Suprapubic skin (tissue), 4 donors: ENCODE results near the gene MESP1. TPM values are rescaled to one million over a fixed set of nuclear protein-coding genes. Genes with fewer than 3 reads are reported as not detected.
"Not testable (repeated sequence)": the region's sequence is repeated elsewhere in the genome, so short reads cannot be mapped to it uniquely, and the experiment has no call there.

Source experiments
- DNase-seq, 2 donors: peaks; one replicate each; pipeline ENCODE4 v3.0.0-alpha.2; 2019; ENCODE audit warnings: low spot score in 2 of 2
- H3K27ac ChIP-seq: fragments of 200-600 bp; sonication (generic); one replicate; pipeline ENCODE4 v1.5.1; 2019
- H3K27me3 ChIP-seq: fragments of 200-600 bp; sonication (generic); one replicate; pipeline ENCODE4 v1.5.1; 2019
- H3K36me3 ChIP-seq: fragments of 200-600 bp; sonication (generic); one replicate; pipeline ENCODE4 v1.5.1; 2019
- H3K4me1 ChIP-seq: fragments of 200-600 bp; sonication (generic); one replicate; pipeline ENCODE4 v1.5.1; 2019
- H3K4me3 ChIP-seq: fragments of 200-600 bp; sonication (generic); one replicate; pipeline ENCODE4 v1.5.1; 2019; ENCODE audit warnings: mild to moderate bottlenecking
- H3K9me3 ChIP-seq: fragments of 200-600 bp; sonication (generic); one replicate; pipeline ENCODE4 v1.5.1; 2019
- EP300 ChIP-seq: sonication (generic); formaldehyde crosslinking; IDR thresholded peaks from one replicate; pipeline ENCODE4 v1.6.1; 2017; ENCODE audit warnings: antibody characterized with exemption
- POLR2A ChIP-seq, 2 donors: fragments of 450-650 bp; IDR thresholded peaks; one replicate each; pipeline ENCODE4 v1.6.1; 2017; ENCODE audit warnings: antibody characterized with exemption in 2 of 2, mild to moderate bottlenecking in 2 of 2, moderate library complexity in 2 of 2
- POLR2AphosphoS5 ChIP-seq, 3 donors: sonication (generic); formaldehyde crosslinking; IDR thresholded peaks; one replicate each; pipeline ENCODE4 v1.6.1; 2017; ENCODE audit warnings: antibody characterized with exemption in 3 of 3
- WGBS: methylation state at CpG from one replicate; pipeline ENCODE4 v1.1.5; 2018; 5-methylcytosine and 5-hydroxymethylcytosine counted together
- total RNA-seq, 4 donors: library from RNA; depleted of rRNA; stranded (reverse); fragments of >200 nt; gene quantifications; one replicate each; pipeline ENCODE4 v1.1.0, GENCODE V29; 2016
- TF ChIP-seq, protein P1 (sequence below), 2 donors: fragments of 200-600 bp in 1 of 2; fragments of 450-650 bp in 1 of 2; sonication (generic) in 1 of 2; IDR thresholded peaks; one replicate each; pipeline ENCODE4 v1.5.1; 2016 to 2019; ENCODE audit warnings: antibody characterized with exemption in 2 of 2, mild to moderate bottlenecking in 1 of 2, moderate library complexity in 1 of 2

The MESP1 gene
- total RNA-seq, 4 donors from 2014 or later, result 0.49 to 1.9 (median 0.89) TPM

DNA sequence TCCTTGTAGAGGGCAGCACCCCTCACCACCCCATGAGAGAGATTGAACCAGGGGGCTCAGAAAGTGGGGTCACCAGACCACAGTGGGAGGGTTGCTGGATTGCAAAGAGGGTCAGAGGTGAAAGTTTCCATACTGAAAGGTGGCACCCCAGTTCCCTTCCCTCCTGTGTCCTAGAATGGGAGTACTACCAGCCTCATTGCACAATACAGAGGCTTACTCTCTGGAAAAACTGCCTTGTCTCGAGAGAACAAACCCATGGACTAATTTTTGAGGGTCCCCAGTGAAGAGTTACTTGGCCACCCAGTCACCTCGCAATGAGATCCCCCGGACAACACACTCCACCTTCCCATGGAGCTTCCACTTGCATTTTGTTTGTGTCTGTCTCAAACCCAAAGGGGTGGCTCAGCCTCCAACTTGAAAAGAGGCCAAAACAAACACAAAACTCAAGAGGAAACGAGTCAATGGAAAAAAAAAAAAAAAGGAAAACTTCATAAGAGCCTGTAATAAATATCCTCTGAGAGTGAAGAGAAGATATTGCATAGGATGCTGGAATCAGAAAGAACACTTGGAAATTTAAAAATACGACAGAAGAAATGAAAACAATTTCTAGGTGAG, 43.7 kb upstream of the MESP1 start:
- Histone ChIP-seq H3K9me3 (no peaks in the 10 kb centered on the region), H3K4me1 (no peaks in the 10 kb centered on the region), H3K27me3 (no peaks in the 10 kb centered on the region), H3K27ac (no peak overlapping the region), H3K4me3 (no peak overlapping the region), H3K36me3 (peaks cover 70% of the 10 kb centered on the region)
- WGBS, result 44% methylated on average over 5 of the region's 5 CpGs
- TF ChIP-seq POLR2A (IDR thresholded peaks at IDR 0.05) (no peak), POLR2AphosphoS5 (IDR thresholded peaks at IDR 0.05) (no peak), EP300 (no peak)
- TF ChIP-seq, protein P1, sequence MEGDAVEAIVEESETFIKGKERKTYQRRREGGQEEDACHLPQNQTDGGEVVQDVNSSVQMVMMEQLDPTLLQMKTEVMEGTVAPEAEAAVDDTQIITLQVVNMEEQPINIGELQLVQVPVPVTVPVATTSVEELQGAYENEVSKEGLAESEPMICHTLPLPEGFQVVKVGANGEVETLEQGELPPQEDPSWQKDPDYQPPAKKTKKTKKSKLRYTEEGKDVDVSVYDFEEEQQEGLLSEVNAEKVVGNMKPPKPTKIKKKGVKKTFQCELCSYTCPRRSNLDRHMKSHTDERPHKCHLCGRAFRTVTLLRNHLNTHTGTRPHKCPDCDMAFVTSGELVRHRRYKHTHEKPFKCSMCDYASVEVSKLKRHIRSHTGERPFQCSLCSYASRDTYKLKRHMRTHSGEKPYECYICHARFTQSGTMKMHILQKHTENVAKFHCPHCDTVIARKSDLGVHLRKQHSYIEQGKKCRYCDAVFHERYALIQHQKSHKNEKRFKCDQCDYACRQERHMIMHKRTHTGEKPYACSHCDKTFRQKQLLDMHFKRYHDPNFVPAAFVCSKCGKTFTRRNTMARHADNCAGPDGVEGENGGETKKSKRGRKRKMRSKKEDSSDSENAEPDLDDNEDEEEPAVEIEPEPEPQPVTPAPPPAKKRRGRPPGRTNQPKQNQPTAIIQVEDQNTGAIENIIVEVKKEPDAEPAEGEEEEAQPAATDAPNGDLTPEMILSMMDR (IDR thresholded peaks at IDR 0.05), result no peak
- no peak for DNase-seq

DNA sequence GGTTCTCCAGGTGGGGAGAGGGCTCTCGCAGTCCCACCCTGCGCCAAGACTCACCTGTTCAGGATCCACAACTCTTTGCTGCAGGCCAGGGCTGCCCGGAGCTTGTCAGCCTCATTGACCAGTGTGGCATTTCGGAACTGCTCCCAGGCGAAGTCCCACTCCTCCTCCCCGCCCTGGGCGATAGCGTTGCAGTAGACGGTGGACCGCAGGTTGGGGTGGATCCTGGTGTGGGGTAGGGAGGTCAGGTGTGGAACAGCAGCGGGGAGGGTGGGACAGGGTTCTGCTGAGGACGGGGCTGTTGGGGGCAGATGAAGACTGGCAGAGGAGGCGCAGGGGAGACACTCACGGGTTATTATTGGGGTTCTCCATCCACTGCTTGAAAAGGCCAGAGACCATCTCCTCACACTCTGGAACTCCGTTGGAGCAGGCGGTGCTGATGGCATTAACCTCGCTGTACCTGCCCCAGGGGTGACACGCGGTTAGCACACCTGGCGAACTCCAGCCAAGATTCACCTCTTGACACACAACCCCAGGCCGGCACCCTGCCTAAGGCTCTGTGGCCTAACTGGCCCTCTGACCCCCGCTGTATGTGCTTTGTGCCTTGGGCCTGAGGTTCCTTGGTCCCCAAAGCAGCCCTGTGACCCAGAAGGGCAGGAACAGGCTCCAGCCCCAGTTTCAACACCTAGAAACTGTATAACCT, 41.2 kb upstream of the MESP1 start:
- Histone ChIP-seq H3K9me3 (no peaks in the 10 kb centered on the region), H3K4me1 (no peaks in the 10 kb centered on the region), H3K4me3 (no peak overlapping the region), H3K27ac (no peak overlapping the region), H3K27me3 (no peaks in the 10 kb centered on the region), H3K36me3 (peaks cover 53% of the 10 kb centered on the region)
- TF ChIP-seq EP300 (no peak), POLR2AphosphoS5 (IDR thresholded peaks at IDR 0.05) (no peak)
- TF ChIP-seq, protein P1 (IDR thresholded peaks at IDR 0.05), result no peak
- no peak for DNase-seq
- 85% methylated on average over 20 of the region's 22 CpGs for WGBS

DNA sequence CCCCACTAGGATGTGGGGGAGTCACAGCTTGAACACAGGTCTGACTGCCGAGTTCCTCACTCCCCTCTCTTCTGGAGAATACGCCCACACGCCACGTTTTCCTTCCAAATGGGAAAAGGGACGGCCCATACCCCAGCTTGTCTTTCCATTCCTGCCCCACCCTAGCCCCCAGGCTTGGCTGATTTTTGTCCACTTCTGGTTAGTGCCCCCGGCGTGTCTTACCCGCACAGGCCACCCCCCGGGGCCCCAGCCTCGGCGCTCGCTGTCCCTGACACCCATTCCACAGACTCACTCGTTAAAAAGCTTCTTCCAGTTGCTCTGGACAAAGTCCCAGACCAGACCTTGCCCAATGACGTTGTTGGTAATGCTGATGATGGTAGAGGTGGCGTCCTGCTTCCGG, 39.6 kb upstream of the MESP1 start:
- Histone ChIP-seq H3K36me3 (peaks cover 38% of the 10 kb centered on the region), H3K9me3 (no peaks in the 10 kb centered on the region), H3K27me3 (no peaks in the 10 kb centered on the region), H3K27ac (no peak overlapping the region), H3K4me3 (no peak overlapping the region), H3K4me1 (no peaks in the 10 kb centered on the region)
- TF ChIP-seq POLR2AphosphoS5 (IDR thresholded peaks at IDR 0.05), result no peak
- no peak for TF ChIP-seq POLR2A (IDR thresholded peaks at IDR 0.05)
- TF ChIP-seq, protein P1 (IDR thresholded peaks at IDR 0.05), result no peak
- no peak for TF ChIP-seq EP300
- no peak for DNase-seq
- 95% methylated on average over 16 of the region's 16 CpGs for WGBS

DNA sequence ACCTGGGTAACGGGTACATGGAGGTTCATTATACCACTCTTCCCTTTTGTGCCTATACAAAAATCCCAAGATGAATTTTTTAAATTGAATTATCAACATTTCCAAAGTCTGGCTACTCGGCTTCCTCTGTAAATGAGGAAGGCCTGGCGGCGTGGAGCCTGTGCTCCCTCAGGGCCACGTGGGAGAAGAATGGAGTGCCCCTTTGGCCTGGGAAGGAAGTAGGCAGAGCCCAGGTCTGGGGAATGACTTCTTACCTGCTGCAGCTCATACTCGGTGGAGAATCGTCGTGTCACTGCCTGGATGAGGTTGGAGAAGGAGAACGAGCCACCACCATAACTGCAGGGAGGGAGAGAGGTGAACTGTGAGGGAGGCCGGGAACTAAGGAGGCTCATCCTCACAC, 39.2 kb upstream of the MESP1 start:
- TF ChIP-seq EP300, result no peak
- TF ChIP-seq POLR2AphosphoS5 (IDR thresholded peaks at IDR 0.05), result no peak
- no peak for TF ChIP-seq POLR2A (IDR thresholded peaks at IDR 0.05)
- TF ChIP-seq, protein P1 (IDR thresholded peaks at IDR 0.05), result no peak
- Histone ChIP-seq H3K9me3 (no peaks in the 10 kb centered on the region), H3K4me1 (peaks cover 1% of the 10 kb centered on the region), H3K27ac (no peak overlapping the region), H3K36me3 (peaks cover 36% of the 10 kb centered on the region), H3K4me3 (no peak overlapping the region), H3K27me3 (no peaks in the 10 kb centered on the region)
- WGBS, result 91% methylated on average over 10 of the region's 10 CpGs
- no peak for DNase-seq

DNA sequence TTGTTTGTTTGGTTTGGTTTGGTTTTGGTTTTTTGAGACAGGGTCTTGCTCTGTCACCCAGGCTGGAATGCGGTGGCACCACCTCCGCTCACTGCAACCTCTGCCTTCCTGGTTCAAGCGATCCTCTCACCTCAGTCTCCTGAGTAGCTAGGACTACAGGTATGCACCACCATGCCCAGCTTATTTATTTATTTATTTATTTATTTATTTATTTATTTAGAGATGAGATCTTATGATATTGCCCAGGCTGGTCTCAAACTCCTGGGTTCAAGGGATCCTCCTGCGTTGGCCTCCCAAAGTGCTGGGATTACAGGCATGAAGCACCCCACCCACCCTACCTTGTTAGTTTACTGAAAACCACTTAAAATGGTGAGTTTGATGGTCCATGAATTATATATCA, 37.5 kb upstream of the MESP1 start:
- H3K4me3 ChIP-seq, DNase-seq, H3K9me3 ChIP-seq, H3K27ac ChIP-seq, H3K27me3 ChIP-seq: not testable (repeated sequence)
- Histone ChIP-seq H3K4me1 (peaks cover 17% of the 10 kb centered on the region), H3K36me3 (peaks cover 44% of the 10 kb centered on the region)
- WGBS, result 91% methylated on average over 4 of the region's 4 CpGs
